ENCODE measurements around the gene BLTP2.
A peak's percentile ranks its signal among the peaks of the same experiment; 100 is the strongest.

The BLTP2 gene

DNA sequence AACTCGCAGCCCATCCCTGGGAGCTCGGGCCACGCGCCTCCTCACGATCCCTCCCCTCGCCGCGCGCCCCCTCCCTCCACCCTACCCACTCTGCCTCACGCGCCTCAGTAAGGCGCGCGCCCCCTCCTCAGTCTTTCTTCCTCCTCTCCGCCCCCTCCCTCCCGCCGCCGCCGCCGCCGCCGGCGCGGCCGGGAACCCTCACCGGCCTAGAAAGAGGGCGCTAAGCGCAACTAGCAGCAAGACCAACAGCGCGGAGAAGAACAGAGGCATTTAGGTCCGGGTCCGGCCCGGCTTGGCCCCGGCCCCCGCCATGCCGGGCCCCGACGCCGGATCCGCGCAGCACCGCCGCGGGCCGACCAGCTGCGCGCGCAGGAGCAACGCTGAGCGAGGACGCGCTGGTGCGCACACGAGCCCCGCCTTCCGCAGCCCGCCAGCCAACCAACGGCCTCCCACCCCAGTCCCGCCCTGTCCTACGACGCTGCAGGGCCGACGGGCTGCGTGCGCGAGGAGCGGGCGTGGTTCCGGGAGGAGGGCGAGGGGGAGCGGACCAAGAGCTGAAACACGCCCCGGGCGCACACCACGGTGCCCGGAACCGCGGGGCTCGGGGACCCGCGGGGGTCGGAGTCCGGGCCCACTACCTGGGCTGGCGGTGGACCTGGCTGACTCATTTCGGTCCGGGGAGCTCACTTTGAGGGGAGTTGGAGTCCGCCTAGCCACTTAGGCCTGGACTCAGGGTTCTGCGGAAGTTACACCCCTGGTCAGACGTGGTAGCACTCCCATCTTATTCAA, at the start of gene BLTP2:
TSS of gene BLTP2 (minus strand) at position 372 of the 789 bp plus-strand sequence. CDS start at position 270, 102 bp downstream.
- peak within 1 kb of the TSS; percentile 94 for H3K9ac ChIP-seq (ENCODE audit: insufficient read length)
- H3K9me3 ChIP-seq (ENCODE audit: low read depth, low read length): no peaks in the 10 kb centered on the region
- H3K4me3 ChIP-seq: peak within 1 kb of the TSS; percentile 86
- peaks cover 46% of the 10 kb centered on the region for H3K36me3 ChIP-seq (ENCODE audit: insufficient read depth, low read length)
- DNase-seq (ENCODE audit: low read depth, low spot score): peak; percentile 22
- TF ChIP-seq POLR2AphosphoS5 (IDR thresholded peaks at IDR 0.05; ENCODE audit: borderline replicate concordance, low read depth, low read length) (peak; percentile 75; the same call in 1 of the 2 replicates), FOXP2 (optimal IDR thresholded peaks at IDR 0.05; ENCODE audit: control extremely low read depth, extremely low read length, insufficient read depth) (no peak)
- peak within 1 kb of the TSS; percentile 86 for H3K27ac ChIP-seq

DNA sequence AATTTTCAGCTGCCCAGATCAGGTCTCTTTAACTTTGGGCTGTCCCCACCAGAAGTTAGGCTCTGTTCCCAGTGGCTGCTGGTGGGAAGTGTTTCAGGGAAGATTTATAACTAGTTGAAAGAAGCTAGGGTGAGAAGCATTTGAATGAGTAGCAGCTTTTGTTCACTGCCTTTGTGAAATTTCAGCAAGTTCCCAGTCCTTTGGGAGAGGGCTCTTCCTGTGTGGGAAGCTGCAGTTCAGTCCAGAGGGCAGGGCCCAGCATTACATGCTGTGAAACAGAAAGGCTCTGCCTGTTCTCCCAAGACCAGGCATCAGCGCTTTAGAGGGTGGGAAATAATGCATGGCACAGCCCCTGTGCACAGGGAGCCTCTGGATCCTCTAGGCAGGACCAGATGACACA, 48.9 kb upstream of the BLTP2 start:
- no peak for DNase-seq (ENCODE audit: low read depth, low spot score)
- TF ChIP-seq POLR2AphosphoS5 (IDR thresholded peaks at IDR 0.05; ENCODE audit: borderline replicate concordance, low read depth, low read length) (no peak), EZH2 (IDR thresholded peaks at IDR 0.05) (no peak), FOXP2 (optimal IDR thresholded peaks at IDR 0.05; ENCODE audit: control extremely low read depth, extremely low read length, insufficient read depth) (no peak)
- peaks cover 88% of the 10 kb centered on the region for H3K36me3 ChIP-seq (ENCODE audit: insufficient read depth, low read length)
- no peak overlapping the region for H3K9ac ChIP-seq (ENCODE audit: insufficient read length)
- no peaks in the 10 kb centered on the region for H3K9me3 ChIP-seq (ENCODE audit: low read depth, low read length)
- H3K4me3 ChIP-seq: no peak overlapping the region
- no peak overlapping the region for H3K27ac ChIP-seq

DNA sequence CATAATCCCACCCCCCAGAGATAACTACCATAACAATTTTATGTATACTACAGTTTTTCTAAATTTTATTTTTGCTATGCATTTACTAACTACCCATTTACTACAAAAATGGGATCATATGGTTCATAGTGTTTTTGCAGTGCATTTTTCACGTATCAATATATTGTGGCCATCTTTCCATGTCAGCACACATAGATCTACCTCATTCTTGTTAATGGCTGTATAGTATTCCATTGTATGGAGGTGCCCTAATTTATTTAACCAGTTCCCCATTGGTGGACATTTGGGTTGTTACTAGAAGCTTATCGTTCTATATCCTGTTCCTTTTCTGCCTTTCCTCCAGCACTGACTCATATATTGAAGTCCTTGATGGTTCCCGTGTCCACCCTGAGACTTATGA, 44.1 kb upstream of the BLTP2 start:
- no peak for TF ChIP-seq FOXP2 (optimal IDR thresholded peaks at IDR 0.05; ENCODE audit: control extremely low read depth, extremely low read length, insufficient read depth)
- no peak for TF ChIP-seq POLR2AphosphoS5 (IDR thresholded peaks at IDR 0.05; ENCODE audit: borderline replicate concordance, low read depth, low read length)
- TF ChIP-seq EZH2 (IDR thresholded peaks at IDR 0.05): no peak
- DNase-seq (ENCODE audit: low read depth, low spot score): no peak
- H3K9me3 ChIP-seq (ENCODE audit: low read depth, low read length): no peaks in the 10 kb centered on the region
- no peak overlapping the region for H3K4me3 ChIP-seq
- no peak overlapping the region for H3K27ac ChIP-seq
- no peak overlapping the region for H3K9ac ChIP-seq (ENCODE audit: insufficient read length)
- H3K36me3 ChIP-seq (ENCODE audit: insufficient read depth, low read length): peaks cover 87% of the 10 kb centered on the region

DNA sequence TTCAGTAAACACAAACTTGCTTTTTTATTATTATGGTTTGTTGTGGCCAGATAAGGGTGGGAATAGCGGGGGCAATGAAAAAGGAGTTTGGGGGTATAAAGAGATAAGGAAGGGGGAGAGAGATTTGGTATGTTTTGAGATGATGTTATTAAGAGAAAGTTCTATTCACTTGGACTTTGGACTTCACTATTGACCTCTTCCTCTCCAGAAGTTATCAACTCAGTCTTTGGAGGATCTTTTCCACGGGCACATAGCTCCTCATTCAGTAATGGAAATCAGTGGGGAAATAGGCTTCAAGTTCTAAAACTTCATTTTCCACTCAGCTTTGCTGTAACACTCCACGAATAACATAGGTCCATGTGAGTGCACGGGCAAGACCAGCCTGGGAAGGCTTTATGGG, 43.5 kb upstream of the BLTP2 start:
- TF ChIP-seq FOXP2 (optimal IDR thresholded peaks at IDR 0.05; ENCODE audit: control extremely low read depth, extremely low read length, insufficient read depth) (no peak), EZH2 (IDR thresholded peaks at IDR 0.05) (no peak), POLR2AphosphoS5 (IDR thresholded peaks at IDR 0.05; ENCODE audit: borderline replicate concordance, low read depth, low read length) (no peak)
- Histone ChIP-seq H3K9ac (ENCODE audit: insufficient read length) (no peak overlapping the region), H3K4me3 (no peak overlapping the region), H3K9me3 (ENCODE audit: low read depth, low read length) (no peaks in the 10 kb centered on the region), H3K36me3 (ENCODE audit: insufficient read depth, low read length) (peaks cover 85% of the 10 kb centered on the region), H3K27ac (no peak overlapping the region)
- no peak for DNase-seq (ENCODE audit: low read depth, low spot score)

DNA sequence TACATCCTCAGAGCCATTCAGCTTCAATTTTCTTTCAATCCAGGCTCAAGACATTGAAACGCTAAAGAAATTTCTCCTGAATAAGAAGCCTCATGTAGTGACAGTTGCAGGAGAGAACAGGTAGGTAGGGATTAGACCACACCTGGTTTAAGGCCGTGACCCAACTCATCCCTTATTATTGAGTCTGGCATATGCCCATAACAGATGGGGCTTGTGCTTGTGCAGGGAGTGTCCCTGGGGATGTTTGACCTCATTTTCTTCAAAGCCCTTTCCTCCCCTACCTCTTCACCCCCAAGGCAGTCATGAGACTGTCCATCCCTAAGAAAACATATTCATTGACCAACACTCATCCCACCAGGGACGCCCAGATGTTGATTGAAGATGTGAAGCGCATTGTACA, 41.3 kb upstream of the BLTP2 start:
- DNase-seq (ENCODE audit: low read depth, low spot score): no peak
- H3K9ac ChIP-seq (ENCODE audit: insufficient read length): no peak overlapping the region
- no peak overlapping the region for H3K4me3 ChIP-seq
- no peaks in the 10 kb centered on the region for H3K9me3 ChIP-seq (ENCODE audit: low read depth, low read length)
- TF ChIP-seq FOXP2 (optimal IDR thresholded peaks at IDR 0.05; ENCODE audit: control extremely low read depth, extremely low read length, insufficient read depth) (no peak), EZH2 (IDR thresholded peaks at IDR 0.05) (no peak)
- H3K36me3 ChIP-seq (ENCODE audit: insufficient read depth, low read length): peaks cover 97% of the 10 kb centered on the region
- no peak overlapping the region for H3K27ac ChIP-seq

DNA sequence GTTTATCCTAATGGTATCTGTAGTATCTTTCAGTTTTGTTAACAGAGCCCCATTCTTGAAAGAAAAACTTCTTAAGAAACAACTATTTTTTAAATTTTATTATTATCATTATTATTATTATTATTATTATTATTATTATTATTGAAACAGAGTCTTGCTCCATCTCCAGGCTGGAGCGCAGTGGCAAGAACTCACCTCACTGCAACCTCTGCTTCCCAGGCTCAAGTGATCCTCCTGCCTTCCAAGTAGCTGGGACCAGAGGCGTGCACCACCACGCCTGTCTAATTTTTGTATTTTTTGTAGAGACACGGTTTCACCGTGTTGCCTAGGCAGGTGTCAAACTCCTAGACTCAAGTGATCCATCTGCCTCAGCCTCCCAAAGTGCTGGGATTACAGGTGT, 40.4 kb upstream of the BLTP2 start:
- Histone ChIP-seq H3K9ac (ENCODE audit: insufficient read length) (no peak overlapping the region), H3K27ac (no peak overlapping the region), H3K9me3 (ENCODE audit: low read depth, low read length) (no peaks in the 10 kb centered on the region), H3K4me3 (no peak overlapping the region), H3K36me3 (ENCODE audit: insufficient read depth, low read length) (peaks cover 96% of the 10 kb centered on the region)
- TF ChIP-seq FOXP2 (optimal IDR thresholded peaks at IDR 0.05; ENCODE audit: control extremely low read depth, extremely low read length, insufficient read depth) (no peak), POLR2AphosphoS5 (IDR thresholded peaks at IDR 0.05; ENCODE audit: borderline replicate concordance, low read depth, low read length) (no peak), EZH2 (IDR thresholded peaks at IDR 0.05) (no peak)
- no peak for DNase-seq (ENCODE audit: low read depth, low spot score)

DNA sequence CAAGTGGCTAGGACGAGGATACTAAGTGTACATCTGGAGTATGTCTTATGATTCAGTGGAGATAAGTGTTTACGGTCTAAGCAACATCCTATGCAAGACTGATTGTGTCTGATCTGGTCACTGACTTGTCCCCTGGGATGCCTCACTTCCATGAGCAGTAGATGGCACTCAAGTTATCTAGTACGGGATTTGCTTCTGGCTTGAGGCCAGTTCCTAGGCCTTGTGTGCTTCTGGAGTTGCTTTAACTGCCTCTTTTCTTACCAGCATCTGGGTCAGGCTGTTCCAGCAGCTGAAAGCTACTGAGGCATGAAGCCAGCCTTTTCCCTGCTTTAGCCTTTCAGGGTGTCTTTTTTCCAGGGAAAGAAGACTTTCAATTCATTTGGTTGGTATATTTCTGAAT, 40.0 kb upstream of the BLTP2 start:
- Histone ChIP-seq H3K36me3 (ENCODE audit: insufficient read depth, low read length) (peaks cover 92% of the 10 kb centered on the region), H3K27ac (no peak overlapping the region), H3K9me3 (ENCODE audit: low read depth, low read length) (no peaks in the 10 kb centered on the region), H3K4me3 (no peak overlapping the region), H3K9ac (ENCODE audit: insufficient read length) (no peak overlapping the region)
- TF ChIP-seq POLR2AphosphoS5 (IDR thresholded peaks at IDR 0.05; ENCODE audit: borderline replicate concordance, low read depth, low read length) (no peak), FOXP2 (optimal IDR thresholded peaks at IDR 0.05; ENCODE audit: control extremely low read depth, extremely low read length, insufficient read depth) (no peak), EZH2 (IDR thresholded peaks at IDR 0.05) (no peak)
- no peak for DNase-seq (ENCODE audit: low read depth, low spot score)

DNA sequence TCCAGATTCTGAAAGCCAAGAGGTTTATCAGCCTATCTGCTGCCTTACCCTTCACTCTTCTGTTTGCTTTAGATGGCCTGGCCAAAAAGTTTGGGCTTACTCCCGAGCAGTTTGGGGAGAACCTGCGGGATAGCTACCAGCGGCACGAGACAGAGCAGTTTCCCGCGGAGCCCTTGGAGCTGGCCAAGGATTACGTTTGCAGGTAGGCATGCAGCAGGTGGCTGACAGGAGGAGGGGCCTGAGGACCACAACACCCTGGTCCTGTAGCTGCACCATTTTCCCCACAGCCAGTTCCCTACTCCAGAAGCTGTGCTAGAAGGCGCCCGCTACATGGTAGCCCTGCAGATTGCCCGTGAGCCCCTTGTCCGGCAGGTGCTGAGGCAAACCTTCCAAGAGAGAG, 37.7 kb upstream of the BLTP2 start:
- H3K9me3 ChIP-seq (ENCODE audit: low read depth, low read length): no peaks in the 10 kb centered on the region
- no peak for DNase-seq (ENCODE audit: low read depth, low spot score)
- H3K9ac ChIP-seq (ENCODE audit: insufficient read length): no peak overlapping the region
- no peak overlapping the region for H3K4me3 ChIP-seq
- H3K27ac ChIP-seq: no peak overlapping the region
- no peak for TF ChIP-seq EZH2 (IDR thresholded peaks at IDR 0.05)
- no peak for TF ChIP-seq FOXP2 (optimal IDR thresholded peaks at IDR 0.05; ENCODE audit: control extremely low read depth, extremely low read length, insufficient read depth)
- TF ChIP-seq POLR2AphosphoS5 (IDR thresholded peaks at IDR 0.05; ENCODE audit: borderline replicate concordance, low read depth, low read length): no peak
- peaks cover 87% of the 10 kb centered on the region for H3K36me3 ChIP-seq (ENCODE audit: insufficient read depth, low read length)

DNA sequence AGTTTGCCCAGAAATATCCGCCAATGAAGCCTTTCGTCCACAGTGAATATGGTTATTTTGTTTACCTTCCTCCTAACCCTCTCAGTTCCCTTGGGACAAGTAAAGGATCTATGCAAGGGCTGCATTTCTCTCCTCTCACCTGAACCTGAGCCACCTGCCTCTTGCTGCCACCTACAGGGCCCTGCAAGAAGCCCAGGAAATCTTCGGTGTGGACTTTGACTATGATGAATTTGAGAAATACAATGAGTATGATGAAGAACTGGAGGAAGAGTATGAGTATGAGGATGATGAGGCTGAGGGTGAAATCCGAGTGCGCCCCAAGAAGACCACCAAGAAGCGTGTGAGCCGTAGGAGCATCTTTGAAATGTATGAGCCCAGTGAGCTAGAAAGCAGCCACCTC, 31.0 kb upstream of the BLTP2 start:
- no peaks in the 10 kb centered on the region for H3K9me3 ChIP-seq (ENCODE audit: low read depth, low read length)
- DNase-seq (ENCODE audit: low read depth, low spot score): no peak
- no peak overlapping the region for H3K27ac ChIP-seq
- H3K36me3 ChIP-seq (ENCODE audit: insufficient read depth, low read length): peaks cover 87% of the 10 kb centered on the region
- no peak overlapping the region for H3K4me3 ChIP-seq
- no peak overlapping the region for H3K9ac ChIP-seq (ENCODE audit: insufficient read length)
- TF ChIP-seq EZH2 (IDR thresholded peaks at IDR 0.05): no peak
- TF ChIP-seq POLR2AphosphoS5 (IDR thresholded peaks at IDR 0.05; ENCODE audit: borderline replicate concordance, low read depth, low read length): no peak
- no peak for TF ChIP-seq FOXP2 (optimal IDR thresholded peaks at IDR 0.05; ENCODE audit: control extremely low read depth, extremely low read length, insufficient read depth)

All from SK-N-MC (cell line).